ENCODE measurements around the gene TRPM1. TPM values are rescaled to one million over a fixed set of nuclear protein-coding genes. Genes with fewer than 3 reads are reported as not detected.

TRPM1 gene
- total and polyA plus RNA-seq, 4 donors = 0.09 TPM; not detected in 3

GRCh38 chr15:31081588-31082250 lies 19.8 kb downstream of the TRPM1 start:
- peak; percentile 28 for ATAC-seq (ENCODE audit: insufficient read depth, low FRiP score)
- Histone ChIP-seq H3K4me1 (ENCODE audit: control insufficient read depth in 5 of 5, insufficient read depth in 5 of 5, low read length in 5 of 5) (peaks cover 0 to 19% (median 0%) of the 10 kb centered on the region in 5 donors), H3K27ac (ENCODE audit: low read depth in 1 of 2, low read length in 1 of 2) (no peak overlapping the region), H3K9ac (ENCODE audit: insufficient read depth in 1 of 2, low read length in 2 of 2) (no peak overlapping the region), H3K9me3 (ENCODE audit: control insufficient read depth in 4 of 4, insufficient read depth in 3 of 4, low read length in 3 of 4) (no peaks in the 10 kb centered on the region), H3K4me3 (no peak overlapping the region), H3K36me3 (ENCODE audit: control insufficient read depth in 4 of 4, insufficient read depth in 4 of 4, low read length in 4 of 4) (no peaks in the 10 kb centered on the region), H3K27me3 (ENCODE audit: control insufficient read depth in 3 of 3, insufficient read depth in 3 of 3, low read length in 2 of 3) (peaks cover 0 to 3% (median 0%) of the 10 kb centered on the region in 3 donors)
- 73 to 78% methylated on average over 6 of the region's 6 CpGs for WGBS, 2 donors
- DNase-seq = no peak
- TF ChIP-seq CTCF (IDR thresholded peaks at IDR 0.05; ENCODE audit: control extremely low read depth, extremely low read depth) = no peak

DNA sequence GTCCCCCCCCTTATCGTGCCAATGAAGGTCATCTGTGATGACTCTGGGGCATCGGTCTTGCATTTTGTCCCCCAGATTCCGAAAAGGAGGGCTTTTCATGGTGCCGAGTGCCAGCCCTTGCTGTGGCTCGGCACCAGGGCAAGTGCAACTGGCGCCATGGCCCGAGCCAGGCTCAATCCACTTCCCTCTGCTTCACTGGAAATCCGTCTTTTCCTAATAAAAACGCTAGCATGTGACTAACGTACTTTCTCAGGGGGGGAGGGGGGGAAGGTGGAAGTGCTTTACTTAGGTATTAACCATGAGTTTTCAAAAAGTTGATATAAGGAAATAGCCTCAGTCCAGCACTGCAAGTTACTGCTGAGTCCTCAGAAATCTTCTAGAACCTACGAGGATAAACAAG lies 20.5 kb downstream of the TRPM1 start:
- Histone ChIP-seq H3K27ac (ENCODE audit: low read depth in 1 of 2, low read length in 1 of 2) (no peak overlapping the region), H3K27me3 (ENCODE audit: control insufficient read depth in 3 of 3, insufficient read depth in 3 of 3, low read length in 2 of 3) (peaks cover 0 to 3% (median 0%) of the 10 kb centered on the region in 3 donors), H3K9ac (ENCODE audit: insufficient read depth in 1 of 2, low read length in 2 of 2) (no peak overlapping the region), H3K9me3 (ENCODE audit: control insufficient read depth in 4 of 4, insufficient read depth in 3 of 4, low read length in 3 of 4) (no peaks in the 10 kb centered on the region), H3K4me3 (no peak overlapping the region), H3K4me1 (ENCODE audit: control insufficient read depth in 5 of 5, insufficient read depth in 5 of 5, low read length in 5 of 5) (peaks cover 0 to 19% (median 0%) of the 10 kb centered on the region in 5 donors), H3K36me3 (ENCODE audit: control insufficient read depth in 4 of 4, insufficient read depth in 4 of 4, low read length in 4 of 4) (no peaks in the 10 kb centered on the region)
- ATAC-seq (ENCODE audit: insufficient read depth, low FRiP score) (no peak), DNase-seq (no peak)
- TF ChIP-seq CTCF (IDR thresholded peaks at IDR 0.05; ENCODE audit: control extremely low read depth, extremely low read depth) = no peak
- WGBS, 2 donors = 42 to 56% methylated on average over 11 of the region's 11 CpGs

- TF ChIP-seq CTCF (IDR thresholded peaks at IDR 0.05; ENCODE audit: control extremely low read depth, extremely low read depth) = no peak
- peak; percentile 26 to 34 (median 29) for DNase-seq
- peak overlapping the region; percentile 20 for H3K4me3 ChIP-seq
- ATAC-seq (ENCODE audit: insufficient read depth, low FRiP score) = no peak
- H3K4me1 ChIP-seq (ENCODE audit: control insufficient read depth in 5 of 5, insufficient read depth in 5 of 5, low read length in 5 of 5) = peaks cover 0 to 19% (median 0%) of the 10 kb centered on the region in 5 donors
- no peaks in the 10 kb centered on the region for H3K36me3 ChIP-seq (ENCODE audit: control insufficient read depth in 4 of 4, insufficient read depth in 4 of 4, low read length in 4 of 4)
- no peak overlapping the region for H3K27ac ChIP-seq (ENCODE audit: low read depth in 1 of 2, low read length in 1 of 2)
- H3K27me3 ChIP-seq (ENCODE audit: control insufficient read depth in 3 of 3, insufficient read depth in 3 of 3, low read length in 2 of 3) = peaks cover 0 to 3% (median 0%) of the 10 kb centered on the region in 3 donors
- no peaks in the 10 kb centered on the region for H3K9me3 ChIP-seq (ENCODE audit: control insufficient read depth in 4 of 4, insufficient read depth in 3 of 4, low read length in 3 of 4)
- H3K9ac ChIP-seq (ENCODE audit: insufficient read depth in 1 of 2, low read length in 2 of 2) = no peak overlapping the region
- WGBS, 2 donors = 14 to 20% methylated on average over 26 of the region's 26 CpGs
Measured at GRCh38 chr15:31080591-31081014, 20.9 kb downstream of the TRPM1 start.

All from lung (tissue), 12 donors.